Fibroblast of skin of left quadriceps (primary cell): ENCODE measurements around the gene LBR.

Experiments used
- DNase-seq, 2 experiments: peaks; one replicate each; pipeline ENCODE4 v3.0.0-alpha.2; 2013; ENCODE audit warnings: low read depth in 2 of 2

LBR gene

GRCh38 chr1:225446595-225446960 lies 18.7 kb upstream of the LBR start:
- no peak for DNase-seq

- DNase-seq, result no peak
Observed at GRCh38 chr1:225445639-225446594, 18.1 kb upstream of the LBR start.

GRCh38 chr1:225442123-225442505 lies 14.3 kb upstream of the LBR start:
- no peak for DNase-seq

GRCh38 chr1:225441314-225442122 lies 13.7 kb upstream of the LBR start:
- no peak for DNase-seq

GRCh38 chr1:225440380-225441221 lies 12.8 kb upstream of the LBR start:
- DNase-seq, result no peak

GRCh38 chr1:225437710-225438437 lies 10.0 kb upstream of the LBR start:
- no peak for DNase-seq

GRCh38 chr1:225435957-225436392 lies 8.1 kb upstream of the LBR start:
- DNase-seq, result no peak

GRCh38 chr1:225435487-225435886 lies 7.6 kb upstream of the LBR start:
- no peak for DNase-seq

- DNase-seq, result no peak
Observed at GRCh38 chr1:225435076-225435475, 7.2 kb upstream of the LBR start.

GRCh38 chr1:225434046-225434445 lies 6.2 kb upstream of the LBR start:
- no peak for DNase-seq

GRCh38 chr1:225431081-225431863 lies 3.4 kb upstream of the LBR start:
- no peak for DNase-seq

- no peak for DNase-seq
Observed at GRCh38 chr1:225430301-225430700, 2.5 kb upstream of the LBR start.

- DNase-seq, result no peak
Observed at GRCh38 chr1:225428881-225429455, 1.1 kb upstream of the LBR start.

- peak; percentile 80 to 83 for DNase-seq
Observed at GRCh38 chr1:225428068-225428880, 436 bp upstream of the LBR start.

- DNase-seq, result no peak
Observed at GRCh38 chr1:225426395-225427234, 1.2 kb downstream of the LBR start.

- peak; percentile 40 to 42 for DNase-seq
Observed at GRCh38 chr1:225425201-225425786, 2.5 kb downstream of the LBR start.

GRCh38 chr1:225424562-225425200 lies 3.2 kb downstream of the LBR start:
- DNase-seq, result peak in 1 of 2 experiments; percentile 41
